GM12864 (cell line): Measurements from ENCODE around the gene SLC47A2.

Experiments
- DNase-seq: peaks from one replicate; pipeline ENCODE4 v3.0.0-alpha.2; 2011; ENCODE audit warnings: low read depth
- H3K4me3 ChIP-seq: 2 replicates; pipeline ENCODE4 v1.5.1; 2011; ENCODE audit warnings: mild to moderate bottlenecking, low read depth, low read length, control low read depth
- TF ChIP-seq, protein P1 (sequence below): IDR thresholded peaks from 2 replicates; pipeline ENCODE4 v1.5.1; 2011; ENCODE audit warnings: low read depth, mild to moderate bottlenecking, moderate library complexity, low read length, control low read depth, inconsistent platforms; ENCODE audit errors: missing control alignments

SLC47A2 gene

DNA sequence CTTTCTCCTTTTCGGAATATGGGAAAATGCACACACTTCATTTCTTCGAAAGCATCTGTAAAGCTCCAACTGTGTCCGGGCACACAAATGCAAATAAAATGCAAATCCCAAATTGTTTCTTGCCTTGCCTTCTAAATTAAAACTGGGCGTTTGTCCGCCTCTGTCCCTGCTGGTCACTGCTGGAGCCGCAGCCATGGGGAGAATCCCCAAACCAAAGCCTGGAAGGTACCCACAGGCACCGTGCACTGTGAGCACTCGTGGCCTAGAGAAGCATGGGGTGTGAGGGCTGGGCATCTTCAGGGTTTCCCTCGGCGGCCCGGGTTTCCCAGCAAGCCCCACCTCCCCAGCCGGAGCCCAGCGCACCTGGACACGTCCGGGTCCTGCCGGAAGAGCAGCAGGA lies 2.9 kb downstream of the SLC47A2 start:
- H3K4me3 ChIP-seq: no peak overlapping the region
- no peak for DNase-seq
- TF ChIP-seq, protein P1, sequence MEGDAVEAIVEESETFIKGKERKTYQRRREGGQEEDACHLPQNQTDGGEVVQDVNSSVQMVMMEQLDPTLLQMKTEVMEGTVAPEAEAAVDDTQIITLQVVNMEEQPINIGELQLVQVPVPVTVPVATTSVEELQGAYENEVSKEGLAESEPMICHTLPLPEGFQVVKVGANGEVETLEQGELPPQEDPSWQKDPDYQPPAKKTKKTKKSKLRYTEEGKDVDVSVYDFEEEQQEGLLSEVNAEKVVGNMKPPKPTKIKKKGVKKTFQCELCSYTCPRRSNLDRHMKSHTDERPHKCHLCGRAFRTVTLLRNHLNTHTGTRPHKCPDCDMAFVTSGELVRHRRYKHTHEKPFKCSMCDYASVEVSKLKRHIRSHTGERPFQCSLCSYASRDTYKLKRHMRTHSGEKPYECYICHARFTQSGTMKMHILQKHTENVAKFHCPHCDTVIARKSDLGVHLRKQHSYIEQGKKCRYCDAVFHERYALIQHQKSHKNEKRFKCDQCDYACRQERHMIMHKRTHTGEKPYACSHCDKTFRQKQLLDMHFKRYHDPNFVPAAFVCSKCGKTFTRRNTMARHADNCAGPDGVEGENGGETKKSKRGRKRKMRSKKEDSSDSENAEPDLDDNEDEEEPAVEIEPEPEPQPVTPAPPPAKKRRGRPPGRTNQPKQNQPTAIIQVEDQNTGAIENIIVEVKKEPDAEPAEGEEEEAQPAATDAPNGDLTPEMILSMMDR: no peak

DNA sequence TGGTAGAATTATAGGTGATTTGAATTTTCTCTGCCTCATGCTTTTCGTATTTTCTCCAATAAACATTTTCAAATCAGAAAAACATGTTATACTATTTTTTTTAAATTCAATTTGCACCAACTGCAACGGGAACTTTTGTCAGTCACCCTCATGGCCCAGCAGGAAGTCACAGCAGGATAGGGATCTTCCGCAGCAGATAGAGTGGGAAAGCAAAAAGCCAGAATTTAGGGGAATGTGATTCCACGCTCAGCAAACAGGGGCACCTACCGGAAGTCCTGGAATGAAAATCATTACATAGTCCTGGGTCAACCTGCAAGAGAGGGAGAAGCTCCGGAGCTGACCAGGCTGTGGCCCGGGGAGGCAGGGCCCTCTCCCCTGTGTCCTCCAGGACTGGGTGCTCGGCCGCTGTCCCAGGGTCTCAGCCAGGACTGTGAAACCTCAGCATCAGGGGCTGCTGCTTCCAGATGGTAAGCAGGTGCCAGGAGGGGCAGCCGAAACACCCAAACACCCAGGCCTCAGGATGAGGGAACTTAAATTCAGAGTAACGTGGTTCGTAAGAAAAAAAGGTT lies 3.9 kb downstream of the SLC47A2 start:
- TF ChIP-seq, protein P1: no peak
- no peak for DNase-seq
- H3K4me3 ChIP-seq: no peak overlapping the region

DNA sequence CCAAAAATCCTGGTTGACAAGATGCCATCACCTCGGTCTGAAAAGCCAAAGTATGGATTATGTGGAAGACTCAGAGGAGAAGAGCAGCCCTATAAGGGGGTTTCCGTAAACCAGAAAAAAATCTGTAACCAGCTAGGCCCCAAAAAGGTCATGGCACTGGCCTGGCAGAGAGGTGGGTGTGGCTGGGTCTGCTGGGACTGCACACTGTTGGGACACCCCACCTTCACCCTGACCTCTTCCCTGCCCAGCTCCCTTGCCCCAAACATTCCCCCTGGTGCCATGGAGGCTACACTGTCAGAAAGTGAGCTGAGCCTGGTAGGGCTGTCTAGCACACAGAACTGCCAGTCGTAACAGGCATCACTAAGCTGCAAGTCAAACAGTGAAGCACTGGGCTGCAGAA lies 6.5 kb downstream of the SLC47A2 start:
- no peak for DNase-seq
- H3K4me3 ChIP-seq: no peak overlapping the region
- TF ChIP-seq, protein P1: no peak

DNA sequence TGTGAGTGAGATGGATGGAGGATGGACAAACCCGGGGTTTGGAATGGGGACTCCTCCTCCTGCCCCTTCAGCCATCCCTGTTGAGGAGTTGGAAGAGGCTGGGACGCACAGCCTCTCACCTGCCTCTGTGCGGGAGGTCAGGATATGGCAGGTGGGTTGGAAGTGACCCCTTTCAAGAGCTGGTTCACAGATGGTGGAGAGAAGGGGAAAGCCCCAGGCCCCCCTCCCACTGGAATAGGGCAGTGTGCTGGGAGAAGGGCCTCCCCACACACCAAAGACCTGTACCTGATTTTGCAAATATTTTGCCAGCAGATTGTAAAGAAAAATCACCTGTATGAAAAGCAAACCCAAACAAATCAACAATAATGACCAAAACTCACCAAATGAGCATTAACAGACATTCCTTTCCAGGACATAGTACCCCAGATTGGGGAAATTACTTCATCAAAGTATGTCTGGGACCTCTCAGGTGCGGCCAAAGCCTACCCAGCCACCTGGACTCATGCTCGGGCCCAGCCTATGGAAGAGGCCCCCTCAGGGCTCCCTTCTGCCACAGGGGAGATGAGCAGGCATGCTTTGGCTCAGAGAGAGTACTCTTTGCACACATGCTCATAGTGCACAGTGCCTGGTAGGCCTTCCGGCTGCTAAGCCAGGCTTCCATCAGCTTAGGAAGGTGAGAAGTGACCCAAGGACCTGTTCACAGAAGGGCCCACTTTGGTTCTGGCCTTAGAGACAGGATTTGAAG lies 7.8 kb downstream of the SLC47A2 start:
- no peak for DNase-seq
- TF ChIP-seq, protein P1: no peak
- H3K4me3 ChIP-seq: no peak overlapping the region

DNA sequence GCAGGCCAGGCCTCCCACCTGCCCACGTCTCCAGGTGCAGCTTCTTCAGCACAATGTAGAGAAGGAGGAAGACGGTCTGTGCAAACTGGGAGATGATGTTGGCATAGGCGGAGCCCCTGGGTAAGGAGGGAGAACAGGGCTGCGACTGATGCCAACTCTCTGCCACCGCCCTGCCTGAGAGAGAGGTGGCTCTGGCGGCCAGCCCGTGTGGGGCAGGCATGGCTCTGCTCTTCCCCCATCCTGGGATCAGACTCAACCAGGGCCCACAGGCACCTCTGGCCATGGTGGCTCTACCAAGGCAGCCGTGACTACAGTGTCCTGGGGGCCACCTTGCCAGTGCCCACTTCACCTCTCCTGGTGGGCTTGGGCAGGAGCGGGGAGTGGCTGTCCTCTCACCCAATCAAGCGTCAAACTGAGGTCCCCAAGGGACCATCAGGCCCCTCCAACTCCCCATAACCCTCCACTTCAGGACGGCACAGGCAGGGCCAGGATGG lies 8.6 kb downstream of the SLC47A2 start:
- DNase-seq: no peak
- TF ChIP-seq, protein P1: no peak
- no peak overlapping the region for H3K4me3 ChIP-seq

DNA sequence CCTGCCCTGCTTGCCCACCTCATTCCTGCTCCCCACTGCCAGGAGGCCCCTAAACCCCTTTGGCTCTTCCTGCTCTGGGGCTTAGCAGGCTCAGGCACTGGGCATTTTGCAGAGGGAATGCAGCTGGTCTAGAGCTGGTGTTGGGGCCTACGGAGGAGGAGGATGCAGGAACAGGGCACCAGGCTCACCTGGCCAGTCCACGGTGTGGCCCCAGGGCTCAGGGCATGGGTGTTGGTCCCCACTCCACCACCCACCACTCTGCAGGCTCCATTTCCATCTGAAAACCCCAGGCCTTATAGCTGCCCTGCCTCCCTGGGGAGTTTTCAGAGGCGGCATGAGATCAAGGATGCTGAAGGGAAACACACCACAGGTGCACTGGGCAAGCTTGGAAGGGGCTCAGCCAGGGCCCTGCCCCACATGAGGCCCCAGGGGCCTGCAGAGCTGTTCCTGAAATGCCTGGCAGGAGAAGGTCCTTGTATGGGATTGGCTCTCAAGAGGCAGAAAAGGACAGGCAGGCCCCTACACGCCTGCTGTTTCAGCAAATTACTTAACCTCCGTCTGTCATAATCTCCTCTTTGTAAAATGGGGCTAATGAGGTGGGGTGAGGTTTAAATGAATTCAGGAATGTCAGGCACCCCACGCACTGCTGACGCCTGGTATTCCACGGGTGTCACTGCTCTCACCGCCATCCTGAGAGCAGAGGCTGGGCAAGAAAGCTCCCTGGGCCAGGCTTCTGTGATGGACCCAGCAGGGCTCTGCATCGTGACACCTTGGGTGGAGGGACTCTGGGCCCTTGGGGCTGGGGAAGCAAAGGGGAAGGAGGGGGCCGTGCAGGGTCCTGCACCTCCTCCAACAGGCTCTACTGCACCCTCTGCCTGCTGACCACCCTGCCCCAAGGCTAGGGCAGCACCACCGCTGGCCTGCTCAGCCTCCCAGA lies 9.3 kb downstream of the SLC47A2 start:
- TF ChIP-seq, protein P1: no peak
- no peak for DNase-seq
- no peak overlapping the region for H3K4me3 ChIP-seq
